SU-DHL-6 (cell line): Measurements from ENCODE around the gene CD96.

Experiments
- H2AFZ ChIP-seq: fragments of 200-600 bp; sonication (generic); 2 replicates; pipeline ENCODE4 v1.6.1; 2014; ENCODE audit warnings: low read depth, mild to moderate bottlenecking, moderate library complexity, mixed read lengths, antibody characterized with exemption, low read length; ENCODE audit not compliant: severe bottlenecking
- H3F3A ChIP-seq: fragments of 200-600 bp; shearing (Covaris generic); 2 replicates; pipeline ENCODE4 v1.6.0; 2016; ENCODE audit warnings: antibody characterized with exemption, mild to moderate bottlenecking; ENCODE audit not compliant: insufficient read depth
- H3K27ac ChIP-seq: fragments of 200-600 bp; sonication (generic); 2 replicates; pipeline ENCODE4 v1.5.1; 2016; ENCODE audit warnings: low read depth, mild to moderate bottlenecking, low read length, moderate library complexity, mixed read lengths
- H3K27me3 ChIP-seq: fragments of 200-600 bp; sonication (generic), shearing (Covaris generic); 2 replicates; pipeline ENCODE4 v1.6.0; 2014; ENCODE audit warnings: mild to moderate bottlenecking, low read length
- H3K36me3 ChIP-seq: fragments of 200-600 bp; sonication (generic); 2 replicates; pipeline ENCODE4 v1.6.1; 2014; ENCODE audit warnings: mild to moderate bottlenecking, low read length, mixed read lengths
- H3K4me2 ChIP-seq: fragments of 300-600, 200-600 bp; shearing (Covaris generic), sonication (generic); 2 replicates; pipeline ENCODE4 v1.6.0; 2014; ENCODE audit warnings: low read length, low read depth, mild to moderate bottlenecking; ENCODE audit not compliant: poor library complexity, severe bottlenecking
- H3K4me3 ChIP-seq: fragments of 200-600 bp; sonication (generic); 2 replicates; pipeline ENCODE4 v1.5.1; 2014; ENCODE audit warnings: antibody characterized with exemption, low read length, mild to moderate bottlenecking, mixed read lengths; ENCODE audit not compliant: insufficient read depth, poor library complexity, severe bottlenecking
- H3K79me2 ChIP-seq: fragments of 200-600 bp; sonication (generic); 2 replicates; pipeline ENCODE4 v1.6.1; 2014; ENCODE audit warnings: mild to moderate bottlenecking, low read length, moderate library complexity; ENCODE audit not compliant: insufficient read depth
- H3K9ac ChIP-seq: fragments of 200-600 bp; sonication (generic); 2 replicates; pipeline ENCODE4 v1.7.0; 2014; ENCODE audit warnings: mild to moderate bottlenecking, low read length
- H3K9me2 ChIP-seq: fragments of 200-600 bp; sonication (generic); replicated peaks from 2 replicates; pipeline ENCODE4 v1.6.1; 2014; ENCODE audit warnings: low read length; ENCODE audit not compliant: insufficient read depth
- H3K9me3 ChIP-seq: fragments of 200-600 bp; sonication (generic); 2 replicates; pipeline ENCODE4 v1.6.1; 2014; ENCODE audit warnings: low read length, mixed read lengths; ENCODE audit not compliant: insufficient read depth
- H4K20me1 ChIP-seq: fragments of 200-600 bp; sonication (generic); 2 replicates; pipeline ENCODE4 v1.6.1; 2014; ENCODE audit warnings: low read depth, mild to moderate bottlenecking, antibody characterized with exemption, low read length, moderate library complexity, mixed read lengths
- EZH2phosphoT487 ChIP-seq: fragments of 200-600 bp; sonication (generic), shearing (Covaris generic); conservative IDR thresholded peaks from 2 replicates; pipeline ENCODE4 v1.6.1; 2018; ENCODE audit warnings: mild to moderate bottlenecking, antibody characterized with exemption, low read length, moderate library complexity, mixed read lengths
- TF ChIP-seq, protein P1 (sequence below): fragments of 200-600 bp; sonication (generic); IDR thresholded peaks from one replicate; pipeline ENCODE4 v1.5.1; 2017; ENCODE audit warnings: antibody characterized with exemption, mild to moderate bottlenecking, low read length, moderate library complexity; ENCODE audit not compliant: insufficient read depth, poor library complexity, severe bottlenecking

CD96 gene

GRCh38 chr3:111498022-111498421 lies 44.0 kb upstream of the CD96 start:
- no peak overlapping the region for H3K4me2 ChIP-seq

DNA sequence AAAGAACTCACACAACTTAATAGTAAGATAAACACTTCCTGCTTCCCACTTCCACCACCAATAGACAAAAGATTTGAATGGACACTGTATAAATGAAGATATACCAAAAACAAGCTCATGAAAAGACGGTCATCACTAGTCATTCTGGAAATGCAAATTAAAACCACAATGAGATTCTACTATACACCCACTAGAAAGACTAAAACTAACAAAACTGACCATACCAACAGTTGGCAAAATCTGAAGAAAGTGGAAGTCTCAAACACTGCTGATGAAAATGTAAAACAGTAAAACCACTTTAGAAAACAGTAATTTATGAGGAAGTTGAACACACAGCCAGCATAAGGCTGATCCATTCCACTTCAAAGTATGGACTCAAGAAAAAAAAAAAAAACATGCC lies 35.6 kb upstream of the CD96 start:
- Histone ChIP-seq H3K4me3 (no peak overlapping the region), H3K36me3 (no peaks in the 10 kb centered on the region), H3K27me3 (no peaks in the 10 kb centered on the region), H3K9me3 (no peaks in the 10 kb centered on the region), H3F3A (no peaks in the 10 kb centered on the region), H3K9ac (no peak overlapping the region), H3K9me2 (no peaks in the 10 kb centered on the region), H2AFZ (no peak overlapping the region), H3K27ac (no peak overlapping the region), H4K20me1 (no peaks in the 10 kb centered on the region), H3K4me2 (no peak overlapping the region), H3K79me2 (no peaks in the 10 kb centered on the region)
- TF ChIP-seq EZH2phosphoT487 = no peak
- TF ChIP-seq, protein P1, sequence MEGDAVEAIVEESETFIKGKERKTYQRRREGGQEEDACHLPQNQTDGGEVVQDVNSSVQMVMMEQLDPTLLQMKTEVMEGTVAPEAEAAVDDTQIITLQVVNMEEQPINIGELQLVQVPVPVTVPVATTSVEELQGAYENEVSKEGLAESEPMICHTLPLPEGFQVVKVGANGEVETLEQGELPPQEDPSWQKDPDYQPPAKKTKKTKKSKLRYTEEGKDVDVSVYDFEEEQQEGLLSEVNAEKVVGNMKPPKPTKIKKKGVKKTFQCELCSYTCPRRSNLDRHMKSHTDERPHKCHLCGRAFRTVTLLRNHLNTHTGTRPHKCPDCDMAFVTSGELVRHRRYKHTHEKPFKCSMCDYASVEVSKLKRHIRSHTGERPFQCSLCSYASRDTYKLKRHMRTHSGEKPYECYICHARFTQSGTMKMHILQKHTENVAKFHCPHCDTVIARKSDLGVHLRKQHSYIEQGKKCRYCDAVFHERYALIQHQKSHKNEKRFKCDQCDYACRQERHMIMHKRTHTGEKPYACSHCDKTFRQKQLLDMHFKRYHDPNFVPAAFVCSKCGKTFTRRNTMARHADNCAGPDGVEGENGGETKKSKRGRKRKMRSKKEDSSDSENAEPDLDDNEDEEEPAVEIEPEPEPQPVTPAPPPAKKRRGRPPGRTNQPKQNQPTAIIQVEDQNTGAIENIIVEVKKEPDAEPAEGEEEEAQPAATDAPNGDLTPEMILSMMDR = no peak

More at GRCh38 chr3:111498022-111498421, 44.0 kb upstream of the CD96 start:
- H3F3A ChIP-seq = no peaks in the 10 kb centered on the region
- no peak overlapping the region for H3K4me3 ChIP-seq
- no peaks in the 10 kb centered on the region for H4K20me1 ChIP-seq
- H3K36me3 ChIP-seq = no peaks in the 10 kb centered on the region
- no peak overlapping the region for H3K9ac ChIP-seq
- no peaks in the 10 kb centered on the region for H3K9me2 ChIP-seq
- H2AFZ ChIP-seq = no peak overlapping the region
- no peaks in the 10 kb centered on the region for H3K9me3 ChIP-seq
- H3K27ac ChIP-seq = no peak overlapping the region
- no peaks in the 10 kb centered on the region for H3K79me2 ChIP-seq
- no peaks in the 10 kb centered on the region for H3K27me3 ChIP-seq
- no peak for TF ChIP-seq EZH2phosphoT487
- TF ChIP-seq, protein P1 = no peak

DNA sequence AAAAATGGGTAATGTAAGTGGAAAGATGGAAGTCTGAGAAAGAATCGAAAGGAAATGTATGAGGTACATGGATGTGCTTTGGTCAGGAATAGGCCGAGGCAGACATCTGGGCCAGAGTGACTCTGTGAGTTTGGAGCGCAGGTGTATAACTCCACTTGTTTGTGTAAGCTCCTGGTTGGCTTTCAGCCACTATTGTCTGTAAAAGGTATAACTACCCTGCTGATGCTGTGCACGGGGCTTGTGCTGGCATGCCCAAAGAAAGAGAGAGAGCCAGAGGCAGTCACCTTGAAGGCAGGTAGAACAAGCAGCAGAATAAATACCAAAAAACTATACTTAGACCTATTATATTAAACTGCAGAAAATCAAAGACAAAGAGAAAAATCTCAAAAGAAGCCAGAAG lies 32.7 kb upstream of the CD96 start:
- Histone ChIP-seq H4K20me1 (no peaks in the 10 kb centered on the region), H3K4me3 (no peak overlapping the region), H3K27me3 (no peaks in the 10 kb centered on the region), H3F3A (no peaks in the 10 kb centered on the region), H3K36me3 (no peaks in the 10 kb centered on the region), H3K9me3 (no peaks in the 10 kb centered on the region), H3K9ac (no peak overlapping the region), H3K27ac (no peak overlapping the region), H3K9me2 (no peaks in the 10 kb centered on the region), H3K4me2 (no peak overlapping the region), H3K79me2 (no peaks in the 10 kb centered on the region), H2AFZ (no peak overlapping the region)
- TF ChIP-seq, protein P1 = no peak
- no peak for TF ChIP-seq EZH2phosphoT487
